ENCODE results near the gene MIEF1.

The MIEF1 gene

DNA sequence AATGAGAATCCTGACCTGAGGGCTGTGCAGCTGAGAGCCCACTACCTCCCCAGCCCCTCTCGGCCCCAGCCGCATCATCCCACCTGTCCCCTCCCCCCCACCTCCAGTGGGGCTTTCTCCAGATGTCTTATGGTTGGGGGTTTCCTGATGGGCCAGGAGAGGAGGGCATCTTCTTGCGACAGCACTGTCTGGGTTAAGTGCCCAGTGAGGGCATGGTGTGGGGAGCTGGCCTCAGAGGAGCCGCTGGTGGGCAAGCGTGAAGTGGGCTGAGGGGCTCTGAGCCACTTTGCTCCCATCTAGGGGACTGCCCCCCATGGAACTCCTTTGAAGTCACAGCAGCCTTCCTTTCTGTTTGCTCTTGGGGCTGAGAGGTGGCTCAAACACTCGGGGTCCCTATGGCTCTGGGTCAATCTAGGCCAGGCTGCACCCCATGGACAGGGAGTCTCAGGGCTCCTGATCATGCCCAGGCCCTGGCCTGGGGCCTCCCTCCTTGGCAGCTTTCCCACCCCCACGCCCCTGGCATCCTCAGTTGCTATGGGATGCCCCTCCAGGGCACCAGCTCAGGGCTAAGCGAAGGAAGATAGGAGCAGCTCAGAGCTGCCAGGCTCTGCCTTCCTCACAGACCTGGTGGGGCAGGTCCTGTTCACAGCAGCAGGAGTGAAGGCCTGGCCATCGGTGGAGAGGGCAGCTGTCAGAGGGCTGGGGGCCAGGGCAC is 11.0 kb upstream of the MIEF1 start:
- Histone ChIP-seq H3K27me3 (ENCODE audit: insufficient read depth, low read depth, severe bottlenecking) (no peaks in the 10 kb centered on the region), H3K9me3 (ENCODE audit: severe bottlenecking) (no peaks in the 10 kb centered on the region), H3K36me3 (peaks cover 10% of the 10 kb centered on the region), H3K27ac (no peak overlapping the region), H3K4me3 (ENCODE audit: low read depth, low read length) (no peak overlapping the region)
- TF ChIP-seq, protein P1, sequence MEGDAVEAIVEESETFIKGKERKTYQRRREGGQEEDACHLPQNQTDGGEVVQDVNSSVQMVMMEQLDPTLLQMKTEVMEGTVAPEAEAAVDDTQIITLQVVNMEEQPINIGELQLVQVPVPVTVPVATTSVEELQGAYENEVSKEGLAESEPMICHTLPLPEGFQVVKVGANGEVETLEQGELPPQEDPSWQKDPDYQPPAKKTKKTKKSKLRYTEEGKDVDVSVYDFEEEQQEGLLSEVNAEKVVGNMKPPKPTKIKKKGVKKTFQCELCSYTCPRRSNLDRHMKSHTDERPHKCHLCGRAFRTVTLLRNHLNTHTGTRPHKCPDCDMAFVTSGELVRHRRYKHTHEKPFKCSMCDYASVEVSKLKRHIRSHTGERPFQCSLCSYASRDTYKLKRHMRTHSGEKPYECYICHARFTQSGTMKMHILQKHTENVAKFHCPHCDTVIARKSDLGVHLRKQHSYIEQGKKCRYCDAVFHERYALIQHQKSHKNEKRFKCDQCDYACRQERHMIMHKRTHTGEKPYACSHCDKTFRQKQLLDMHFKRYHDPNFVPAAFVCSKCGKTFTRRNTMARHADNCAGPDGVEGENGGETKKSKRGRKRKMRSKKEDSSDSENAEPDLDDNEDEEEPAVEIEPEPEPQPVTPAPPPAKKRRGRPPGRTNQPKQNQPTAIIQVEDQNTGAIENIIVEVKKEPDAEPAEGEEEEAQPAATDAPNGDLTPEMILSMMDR (IDR thresholded peaks at IDR 0.05; ENCODE audit: low read depth, low read length): no peak
- no peak for DNase-seq

DNA sequence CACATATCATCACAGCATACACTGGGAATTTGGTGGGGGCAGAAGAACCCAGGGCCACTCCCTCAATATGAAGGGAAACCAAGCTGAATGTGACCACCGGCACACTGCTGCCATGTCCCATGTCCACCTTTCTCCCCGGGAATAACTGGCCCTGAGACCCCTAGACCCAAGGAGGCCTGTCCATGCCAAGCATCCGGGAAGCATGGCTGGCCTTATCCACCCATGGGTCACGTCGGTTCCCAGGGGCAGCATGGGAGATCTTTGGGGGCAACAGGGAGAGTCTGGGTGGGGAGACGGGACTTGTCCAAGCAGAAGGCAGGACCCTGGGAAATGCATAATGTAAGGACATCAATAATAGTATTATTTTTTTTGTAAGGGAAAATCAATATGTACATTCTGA is 10.4 kb upstream of the MIEF1 start:
- no peak for DNase-seq
- Histone ChIP-seq H3K9me3 (ENCODE audit: severe bottlenecking) (no peaks in the 10 kb centered on the region), H3K4me3 (ENCODE audit: low read depth, low read length) (no peak overlapping the region), H3K27ac (no peak overlapping the region), H3K27me3 (ENCODE audit: insufficient read depth, low read depth, severe bottlenecking) (no peaks in the 10 kb centered on the region), H3K36me3 (peaks cover 10% of the 10 kb centered on the region)
- TF ChIP-seq, protein P1 (IDR thresholded peaks at IDR 0.05; ENCODE audit: low read depth, low read length): no peak

DNA sequence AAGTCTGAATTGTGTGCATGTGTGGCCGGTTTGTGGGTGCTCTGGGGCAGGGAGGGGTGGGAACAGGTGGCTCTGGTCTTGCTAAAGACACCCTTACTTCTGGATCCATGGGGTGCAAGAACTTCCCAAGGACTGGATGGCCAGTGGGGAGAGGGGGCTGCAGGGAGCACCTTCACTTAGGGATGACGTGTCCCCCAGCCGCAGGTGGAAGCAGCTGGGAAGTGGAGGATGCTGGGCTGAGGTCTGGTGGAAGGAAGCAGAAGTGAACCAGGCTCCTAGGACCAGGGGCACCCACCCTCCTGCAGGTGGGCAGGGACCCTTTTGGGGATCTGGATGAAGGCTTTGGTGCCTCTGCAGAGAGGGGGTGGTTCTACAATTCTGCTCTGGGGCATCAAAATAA is 9.9 kb upstream of the MIEF1 start:
- Histone ChIP-seq H3K27ac (no peak overlapping the region), H3K4me3 (ENCODE audit: low read depth, low read length) (no peak overlapping the region), H3K36me3 (peaks cover 10% of the 10 kb centered on the region), H3K9me3 (ENCODE audit: severe bottlenecking) (no peaks in the 10 kb centered on the region), H3K27me3 (ENCODE audit: insufficient read depth, low read depth, severe bottlenecking) (no peaks in the 10 kb centered on the region)
- TF ChIP-seq, protein P1 (IDR thresholded peaks at IDR 0.05; ENCODE audit: low read depth, low read length): no peak
- DNase-seq: no peak

DNA sequence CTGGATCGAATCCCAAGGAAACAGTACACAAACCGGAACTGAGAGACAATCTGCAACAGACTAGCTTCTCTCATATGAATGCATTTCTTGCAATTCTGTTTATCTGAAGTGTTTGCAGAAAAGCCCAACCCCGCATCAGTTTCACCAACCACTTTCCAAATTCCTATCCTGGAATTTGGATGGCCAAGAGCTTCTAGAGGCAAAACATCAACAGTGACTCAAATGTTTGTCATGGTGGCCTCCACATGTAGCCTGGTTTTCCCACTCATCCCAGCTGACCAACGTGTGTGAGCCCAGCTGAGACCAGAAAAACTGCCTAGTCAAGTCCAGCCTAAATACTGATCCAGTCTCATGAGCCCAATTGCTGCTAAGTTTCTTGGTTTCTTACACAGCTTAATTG is 8.3 kb upstream of the MIEF1 start:
- no peak overlapping the region for H3K4me3 ChIP-seq (ENCODE audit: low read depth, low read length)
- TF ChIP-seq, protein P1 (IDR thresholded peaks at IDR 0.05; ENCODE audit: low read depth, low read length): no peak
- H3K27me3 ChIP-seq (ENCODE audit: insufficient read depth, low read depth, severe bottlenecking): no peaks in the 10 kb centered on the region
- H3K27ac ChIP-seq: no peak overlapping the region
- no peak for DNase-seq
- no peaks in the 10 kb centered on the region for H3K9me3 ChIP-seq (ENCODE audit: severe bottlenecking)
- peaks cover 6% of the 10 kb centered on the region for H3K36me3 ChIP-seq

DNA sequence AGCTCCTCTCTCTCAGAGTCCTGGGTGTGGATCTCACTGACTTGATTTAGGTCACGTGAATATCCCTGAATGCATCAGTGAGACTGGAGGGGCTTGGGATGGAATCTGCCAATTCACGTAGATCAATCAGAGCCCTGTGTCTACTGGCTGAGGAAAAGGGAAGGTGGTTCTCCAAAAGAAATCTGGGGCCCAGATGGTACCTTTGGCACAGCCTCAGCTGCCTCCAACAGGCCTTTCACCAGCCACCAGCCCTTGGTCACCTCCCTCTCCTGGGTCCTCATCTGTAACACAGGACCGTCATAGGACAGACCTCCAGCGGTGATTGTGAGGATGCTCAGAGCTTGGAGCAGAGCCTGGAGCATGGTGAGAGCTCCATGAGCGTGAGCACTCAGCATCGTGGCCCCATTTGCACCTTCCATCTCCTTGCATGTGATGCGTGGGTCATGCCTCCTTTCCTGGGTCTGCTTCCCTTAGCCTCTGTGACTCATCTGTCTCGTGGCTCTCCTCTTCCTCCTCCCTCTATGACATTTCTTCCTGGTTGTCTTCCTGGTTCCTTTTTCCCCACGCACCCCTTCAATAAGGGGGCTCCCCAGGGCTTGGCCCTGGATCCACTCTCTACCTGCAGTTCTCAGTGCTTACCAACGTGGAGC is 7.5 kb upstream of the MIEF1 start:
- no peak overlapping the region for H3K4me3 ChIP-seq (ENCODE audit: low read depth, low read length)
- TF ChIP-seq, protein P1 (IDR thresholded peaks at IDR 0.05; ENCODE audit: low read depth, low read length): no peak
- no peak for DNase-seq
- H3K27me3 ChIP-seq (ENCODE audit: insufficient read depth, low read depth, severe bottlenecking): no peaks in the 10 kb centered on the region
- H3K9me3 ChIP-seq (ENCODE audit: severe bottlenecking): no peaks in the 10 kb centered on the region
- H3K27ac ChIP-seq: no peak overlapping the region
- peaks cover 3% of the 10 kb centered on the region; the same call in 1 of the 2 replicates for H3K36me3 ChIP-seq
